WTC11 (cell line): ENCODE measurements around the gene FAM32A.

Experiments used
- MYBL2 ChIP-seq: sonication (generic); formaldehyde crosslinking; IDR thresholded peaks from 2 replicates; pipeline ENCODE4 v1.8.1; 2023; ENCODE audit warnings: mild to moderate bottlenecking, moderate library complexity, missing genetic modification reagents
- ZNF138 ChIP-seq: sonication (generic); formaldehyde crosslinking; conservative IDR thresholded peaks from 2 replicates; pipeline ENCODE4 v1.8.1; 2022; ENCODE audit warnings: mild to moderate bottlenecking, moderate library complexity, missing genetic modification reagents
- ZNF416 ChIP-seq: fragments of 250-450 bp; sonication (Bioruptor Pico); IDR thresholded peaks from 2 replicates; pipeline ENCODE4 v1.9.0; 2021; ENCODE audit warnings: mild to moderate bottlenecking, inconsistent platforms
- TF ChIP-seq, protein P1 (sequence below): sonication (generic); formaldehyde crosslinking; IDR thresholded peaks from 2 replicates; pipeline ENCODE4 v1.8.0; 2022; ENCODE audit warnings: mild to moderate bottlenecking, missing genetic modification reagents
- TF ChIP-seq, protein P2 (sequence below): fragments of 200-600 bp; IDR thresholded peaks from 2 replicates; pipeline ENCODE4 v1.8.0; 2022; ENCODE audit warnings: antibody characterized with exemption
- TF ChIP-seq, protein P3 (sequence below): sonication (generic); formaldehyde crosslinking; IDR thresholded peaks from 2 replicates; pipeline ENCODE4 v1.8.1; 2023; ENCODE audit warnings: mild to moderate bottlenecking, missing genetic modification reagents, moderate library complexity

DNA sequence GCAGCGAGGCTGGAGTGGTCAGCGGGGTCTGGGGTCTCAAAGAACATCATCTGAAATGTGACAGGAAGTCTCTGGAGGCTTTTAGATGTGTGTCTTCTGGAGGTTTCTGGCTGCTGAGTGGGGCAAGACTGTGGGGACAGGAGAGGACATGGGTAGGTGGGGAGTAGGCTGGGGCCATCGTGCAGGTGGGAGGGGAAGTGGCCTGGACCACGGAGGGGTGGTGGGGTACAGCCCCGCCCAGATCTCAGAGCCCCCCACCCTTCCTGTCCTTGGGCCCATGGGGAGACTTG is 18.7 kb downstream of the FAM32A start:
- TF ChIP-seq, protein P1, sequence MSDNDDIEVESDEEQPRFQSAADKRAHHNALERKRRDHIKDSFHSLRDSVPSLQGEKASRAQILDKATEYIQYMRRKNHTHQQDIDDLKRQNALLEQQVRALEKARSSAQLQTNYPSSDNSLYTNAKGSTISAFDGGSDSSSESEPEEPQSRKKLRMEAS (CRISPR knock-in tag), result no peak
- TF ChIP-seq, protein P2, sequence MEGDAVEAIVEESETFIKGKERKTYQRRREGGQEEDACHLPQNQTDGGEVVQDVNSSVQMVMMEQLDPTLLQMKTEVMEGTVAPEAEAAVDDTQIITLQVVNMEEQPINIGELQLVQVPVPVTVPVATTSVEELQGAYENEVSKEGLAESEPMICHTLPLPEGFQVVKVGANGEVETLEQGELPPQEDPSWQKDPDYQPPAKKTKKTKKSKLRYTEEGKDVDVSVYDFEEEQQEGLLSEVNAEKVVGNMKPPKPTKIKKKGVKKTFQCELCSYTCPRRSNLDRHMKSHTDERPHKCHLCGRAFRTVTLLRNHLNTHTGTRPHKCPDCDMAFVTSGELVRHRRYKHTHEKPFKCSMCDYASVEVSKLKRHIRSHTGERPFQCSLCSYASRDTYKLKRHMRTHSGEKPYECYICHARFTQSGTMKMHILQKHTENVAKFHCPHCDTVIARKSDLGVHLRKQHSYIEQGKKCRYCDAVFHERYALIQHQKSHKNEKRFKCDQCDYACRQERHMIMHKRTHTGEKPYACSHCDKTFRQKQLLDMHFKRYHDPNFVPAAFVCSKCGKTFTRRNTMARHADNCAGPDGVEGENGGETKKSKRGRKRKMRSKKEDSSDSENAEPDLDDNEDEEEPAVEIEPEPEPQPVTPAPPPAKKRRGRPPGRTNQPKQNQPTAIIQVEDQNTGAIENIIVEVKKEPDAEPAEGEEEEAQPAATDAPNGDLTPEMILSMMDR, result no peak
- TF ChIP-seq ZNF138 (CRISPR knock-in tag) (no peak), MYBL2 (CRISPR knock-in tag) (no peak), ZNF416 (CRISPR knock-in tag) (no peak)
- TF ChIP-seq, protein P3, sequence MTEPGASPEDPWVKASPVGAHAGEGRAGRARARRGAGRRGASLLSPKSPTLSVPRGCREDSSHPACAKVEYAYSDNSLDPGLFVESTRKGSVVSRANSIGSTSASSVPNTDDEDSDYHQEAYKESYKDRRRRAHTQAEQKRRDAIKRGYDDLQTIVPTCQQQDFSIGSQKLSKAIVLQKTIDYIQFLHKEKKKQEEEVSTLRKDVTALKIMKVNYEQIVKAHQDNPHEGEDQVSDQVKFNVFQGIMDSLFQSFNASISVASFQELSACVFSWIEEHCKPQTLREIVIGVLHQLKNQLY, result no peak
